Upper lobe of right lung (tissue), 1 donor: ENCODE results near the gene NUAK2. TPM values are rescaled to one million over a fixed set of nuclear protein-coding genes. Genes with fewer than 3 reads are reported as not detected.
"Not testable (repeated sequence)": the region's sequence is repeated elsewhere in the genome, so short reads cannot be mapped to it uniquely, and the experiment has no call there.

Experiments
- ATAC-seq: fragments of 200-7000 bp; cut with Tn5 transposase; one replicate; pipeline ENCODE4 v1.9.1; 2020; ENCODE audit warnings: mild to moderate bottlenecking, moderate library complexity
- DNase-seq: peaks from one replicate; pipeline ENCODE4 v3.0.0-alpha.2; 2020
- H3K27ac ChIP-seq: fragments of 200-600 bp; one replicate; pipeline ENCODE4 v1.8.0; 2022
- H3K27me3 ChIP-seq: fragments of 200-600 bp; one replicate; pipeline ENCODE4 v1.8.0; 2022; ENCODE audit warnings: mild to moderate bottlenecking
- H3K36me3 ChIP-seq: fragments of 200-600 bp; one replicate; pipeline ENCODE4 v1.8.0; 2022
- H3K4me1 ChIP-seq: fragments of 200-600 bp; one replicate; pipeline ENCODE4 v1.8.0; 2022
- H3K4me3 ChIP-seq: fragments of 200-600 bp; one replicate; pipeline ENCODE4 v1.8.0; 2022; ENCODE audit warnings: mild to moderate bottlenecking
- H3K9me3 ChIP-seq: fragments of 200-600 bp; one replicate; pipeline ENCODE4 v1.8.0; 2022
- CTCF ChIP-seq: fragments of 200-600 bp; IDR thresholded peaks from one replicate; pipeline ENCODE4 v1.8.0; 2022; ENCODE audit warnings: antibody characterized with exemption
- intact Hi-C: fragments of 100-400 bp; cut with DNase I; formaldehyde crosslinking; loops from one replicate; pipeline ENCODE4 v1.11.0; 2022
- total RNA-seq: library from RNA; stranded (reverse); fragmentation: NEBNext Ultra II Directional; extraction: Animal tissue kit (Norgen Biotek cat#: 25700); gene quantifications from one replicate; pipeline ENCODE4 v1.2.1, GENCODE V29; 2021
- donor health status: DM: no; HTN: yes; CAD: no; lungs with severe emphysema.

The NUAK2 gene
- total RNA-seq, 1 donor from 2014 or later = 8.8 TPM

- H3K9me3 ChIP-seq = no peaks in the 10 kb centered on the region
- no peak for TF ChIP-seq CTCF
- ATAC-seq = no peak
- no peak for DNase-seq
- no peaks in the 10 kb centered on the region for H3K36me3 ChIP-seq
- H3K27ac ChIP-seq = no peak overlapping the region
- peaks cover 44% of the 10 kb centered on the region for H3K4me1 ChIP-seq
- intact Hi-C loops = no loop called here
- H3K27me3 ChIP-seq = no peaks in the 10 kb centered on the region
- H3K4me3 ChIP-seq = no peak overlapping the region
Measured at GRCh38 chr1:205283270-205284147, 38.0 kb downstream of the NUAK2 start.

- H3K27me3 ChIP-seq, intact Hi-C loops, H3K27ac ChIP-seq, H3K36me3 ChIP-seq, H3K9me3 ChIP-seq, ATAC-seq, DNase-seq, H3K4me3 ChIP-seq: not testable (repeated sequence)
- H3K4me1 ChIP-seq = peaks cover 21% of the 10 kb centered on the region
Measured at GRCh38 chr1:205280666-205281395, 40.7 kb downstream of the NUAK2 start.

GRCh38 chr1:205279986-205280385 is 41.6 kb downstream of the NUAK2 start:
- TF ChIP-seq CTCF = no peak
- H3K27me3 ChIP-seq = no peaks in the 10 kb centered on the region
- intact Hi-C loops = loop anchor here (10.0 kb wide), 1 partner anchor 205 kb away; no protein-coding TSS in a partner anchor
- DNase-seq = no peak
- H3K36me3 ChIP-seq = no peaks in the 10 kb centered on the region
- H3K4me3 ChIP-seq = no peak overlapping the region
- no peaks in the 10 kb centered on the region for H3K9me3 ChIP-seq
- peaks cover 12% of the 10 kb centered on the region for H3K4me1 ChIP-seq
- ATAC-seq = no peak
- H3K27ac ChIP-seq = no peak overlapping the region

GRCh38 chr1:205276689-205277065 is 44.9 kb downstream of the NUAK2 start:
- H3K36me3 ChIP-seq = no peaks in the 10 kb centered on the region
- no peak for DNase-seq
- H3K9me3 ChIP-seq = no peaks in the 10 kb centered on the region
- H3K27ac ChIP-seq = no peak overlapping the region
- H3K4me1 ChIP-seq = peaks cover 4% of the 10 kb centered on the region
- H3K27me3 ChIP-seq = no peaks in the 10 kb centered on the region
- no peak for TF ChIP-seq CTCF
- no peak overlapping the region for H3K4me3 ChIP-seq
- intact Hi-C loops = loop anchor here (10.0 kb wide), 1 partner anchor 208 kb away; no protein-coding TSS in a partner anchor
- ATAC-seq = no peak

- Histone ChIP-seq H3K36me3 (no peaks in the 10 kb centered on the region), H3K9me3 (no peaks in the 10 kb centered on the region), H3K4me1 (peaks cover 10% of the 10 kb centered on the region), H3K27ac (no peak overlapping the region), H3K4me3 (no peak overlapping the region), H3K27me3 (no peaks in the 10 kb centered on the region)
- no peak for TF ChIP-seq CTCF
- ATAC-seq (no peak), DNase-seq (no peak)
- intact Hi-C loops = loop anchor here (10.0 kb wide), 1 partner anchor 209 kb away; no protein-coding TSS in a partner anchor
Measured at GRCh38 chr1:205275916-205276688, 45.4 kb downstream of the NUAK2 start.
